H1 (cell line): ENCODE results near the gene UBE2Q2.
"Not testable (repeated sequence)": the region's sequence is repeated elsewhere in the genome, so short reads cannot be mapped to it uniquely, and the experiment has no call there.

Source experiments
- CHD2 ChIP-seq: IDR thresholded peaks from 2 replicates; pipeline ENCODE4 v1.6.1; 2012; ENCODE audit warnings: low read length, improper control_type of control experiment
- CREB1 ChIP-seq: IDR thresholded peaks from 2 replicates; pipeline ENCODE4 v1.6.1; 2012; ENCODE audit warnings: inconsistent platforms
- CTCF ChIP-seq, 3 experiments: IDR thresholded peaks; 1 replicate in 2 of 3; 2 replicates in 1 of 3; pipeline versions ENCODE4 v1.5.1 to v1.6.1; 2011; ENCODE audit warnings: low read length in 3 of 3, mild to moderate bottlenecking in 3 of 3, inconsistent platforms in 2 of 3, low read depth in 1 of 3, moderate library complexity in 1 of 3; ENCODE audit not compliant: insufficient read depth in 1 of 3; ENCODE audit errors: control extremely low read depth in 1 of 3
- EZH2 ChIP-seq: fragments of 200-600 bp; sonication (generic); IDR thresholded peaks from 2 replicates; pipeline ENCODE4 v1.7.1; 2012; ENCODE audit warnings: low read depth, mild to moderate bottlenecking, moderate library complexity, low read length, inconsistent platforms; ENCODE audit not compliant: severe bottlenecking
- FOSL1 ChIP-seq: IDR thresholded peaks from 2 replicates; pipeline ENCODE4 v1.6.1; 2011; ENCODE audit warnings: mild to moderate bottlenecking, low read depth, low read length, moderate library complexity; ENCODE audit not compliant: insufficient read depth
- POLR2A ChIP-seq, 2 experiments: IDR thresholded peaks; 1 replicate in 1 of 2; 2 replicates in 1 of 2; pipeline ENCODE4 v1.6.1; 2011; ENCODE audit warnings: low read depth in 2 of 2, low read length in 2 of 2, mild to moderate bottlenecking in 2 of 2; ENCODE audit errors: control extremely low read depth in 1 of 2
- RFX5 ChIP-seq: IDR thresholded peaks from 2 replicates; pipeline ENCODE4 v1.6.1; 2011; ENCODE audit warnings: low read depth, low read length, improper control_type of control experiment, borderline replicate concordance
- SP1 ChIP-seq: IDR thresholded peaks from 2 replicates; pipeline ENCODE4 v1.6.1; 2011; ENCODE audit warnings: low read depth, low read length
- TAF1 ChIP-seq: IDR thresholded peaks from 2 replicates; pipeline ENCODE4 v1.6.1; 2011; ENCODE audit warnings: mild to moderate bottlenecking, low read depth, low read length
- TF ChIP-seq, protein P1 (sequence below): IDR thresholded peaks from 2 replicates; pipeline ENCODE4 v1.6.1; 2012; ENCODE audit warnings: inconsistent platforms

DNA sequence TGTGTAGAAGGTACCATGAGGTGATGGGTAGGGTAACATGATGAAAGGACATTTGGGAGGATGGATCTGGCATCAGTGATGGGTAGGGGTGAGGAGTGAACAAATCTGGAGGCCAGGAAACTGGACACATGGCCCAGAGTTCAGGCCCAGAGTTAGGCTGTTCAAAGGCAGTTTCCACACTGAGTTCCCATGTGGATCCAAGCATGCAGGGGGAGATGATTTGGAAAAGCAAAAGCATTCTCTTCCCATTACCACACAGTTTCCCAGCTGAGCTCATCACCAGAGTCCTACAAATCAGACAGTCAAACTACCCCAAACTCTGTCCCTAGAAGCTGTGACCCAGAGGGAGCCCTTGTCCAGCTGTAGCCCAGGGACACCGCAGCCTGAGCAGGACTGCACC, 46.1 kb upstream of the UBE2Q2 start:
- TF ChIP-seq SP1; CHD2; TAF1; CREB1; CTCF (IDR thresholded peaks at IDR 0.05; ENCODE audit: control extremely low read depth in 1 of 3, insufficient read depth in 1 of 3, low read depth in 1 of 3, low read length in 3 of 3); RFX5; EZH2; POLR2A (IDR thresholded peaks at IDR 0.05; ENCODE audit: control extremely low read depth in 1 of 2, low read depth in 2 of 2, low read length in 2 of 2); FOSL1: not testable (repeated sequence)
- TF ChIP-seq, protein P1, sequence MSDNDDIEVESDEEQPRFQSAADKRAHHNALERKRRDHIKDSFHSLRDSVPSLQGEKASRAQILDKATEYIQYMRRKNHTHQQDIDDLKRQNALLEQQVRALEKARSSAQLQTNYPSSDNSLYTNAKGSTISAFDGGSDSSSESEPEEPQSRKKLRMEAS, result not testable (repeated sequence)
